Measurements from ENCODE around the gene ECM1.

ECM1 gene

GRCh38 chr1:150535511-150536287 is 27.8 kb downstream of the ECM1 start:
- POLR2A ChIA-PET: no interaction called here
- CTCF ChIA-PET: interaction anchor here (0.9 to 13.0 kb wide), 5 partner anchors 16 to 280 kb away, joined by 3 to 119 read pairs (median 3); partner anchors contain the start of genes ADAMTSL4, APH1A and TARS2
- no peak for TF ChIP-seq CTCF (IDR thresholded peaks at IDR 0.05; ENCODE audit: control extremely low read depth, extremely low read depth, low read depth, missing control alignments)
- DNase-seq (ENCODE audit: extremely low spot score): no peak

- no peak for TF ChIP-seq CTCF (IDR thresholded peaks at IDR 0.05; ENCODE audit: control extremely low read depth, extremely low read depth, low read depth, missing control alignments)
- CTCF ChIA-PET: interaction anchor here (1.0 to 13.0 kb wide), 6 partner anchors 9 to 281 kb away, joined by 3 to 119 read pairs (median 4); partner anchors contain the start of genes ADAMTSL4, APH1A and TARS2
- POLR2A ChIA-PET: interaction anchor here (0.6 kb wide), 1 partner anchor 276 kb away, joined by 15 read pairs; no protein-coding TSS in a partner anchor
- DNase-seq (ENCODE audit: extremely low spot score): no peak
These were observed 29.2 kb downstream of the ECM1 start for GRCh38 chr1:150536836-150537731.

- POLR2A ChIA-PET: no interaction called here
- TF ChIP-seq CTCF (IDR thresholded peaks at IDR 0.05; ENCODE audit: control extremely low read depth, extremely low read depth, low read depth, missing control alignments): no peak
- CTCF ChIA-PET: interaction anchor here (1.0 to 13.0 kb wide), 5 partner anchors 9 to 282 kb away, joined by 3 to 119 read pairs (median 5); partner anchors contain the start of gene ADAMTSL4
- DNase-seq (ENCODE audit: extremely low spot score): no peak
These were observed 30.1 kb downstream of the ECM1 start for GRCh38 chr1:150537732-150538684.

- ChIA-PET CTCF (interaction anchor here (1.0 to 3.8 kb wide), 8 partner anchors 11 to 287 kb away, joined by 3 to 25 read pairs (median 4); partner anchors contain the start of gene CA14), POLR2A (no interaction called here)
- no peak for TF ChIP-seq CTCF (IDR thresholded peaks at IDR 0.05; ENCODE audit: control extremely low read depth, extremely low read depth, low read depth, missing control alignments)
- DNase-seq (ENCODE audit: extremely low spot score): no peak
These were observed 35.7 kb downstream of the ECM1 start for GRCh38 chr1:150543500-150544143.

GRCh38 chr1:150544204-150544603 is 36.3 kb downstream of the ECM1 start:
- ChIA-PET POLR2A (no interaction called here), CTCF (interaction anchor here (1.0 to 3.8 kb wide), 8 partner anchors 10 to 287 kb away, joined by 3 to 25 read pairs (median 4); partner anchors contain the start of gene CA14)
- no peak for DNase-seq (ENCODE audit: extremely low spot score)
- TF ChIP-seq CTCF (IDR thresholded peaks at IDR 0.05; ENCODE audit: control extremely low read depth, extremely low read depth, low read depth, missing control alignments): no peak

Measured in GM10248 (cell line).